Measurements from ENCODE around the gene ALAS1.

ALAS1 gene

GRCh38 chr3:52240886-52241370 is 43.0 kb downstream of the ALAS1 start:
- TF ChIP-seq CTCF (IDR thresholded peaks at IDR 0.05; ENCODE audit: low read depth, low read length, missing control alignments) = no peak
- no peak overlapping the region for H3K4me3 ChIP-seq (ENCODE audit: low read depth, low read length)
- no peak for DNase-seq (ENCODE audit: low read depth)

- no peak overlapping the region for H3K4me3 ChIP-seq (ENCODE audit: low read depth, low read length)
- no peak for TF ChIP-seq CTCF (IDR thresholded peaks at IDR 0.05; ENCODE audit: low read depth, low read length, missing control alignments)
- no peak for DNase-seq (ENCODE audit: low read depth)
Observed at GRCh38 chr3:52242039-52242438, 44.1 kb downstream of the ALAS1 start.

- peak overlapping the region; percentile 65; the same call in 1 of the 2 replicates for H3K4me3 ChIP-seq (ENCODE audit: low read depth, low read length)
- peak; percentile 82 for DNase-seq (ENCODE audit: low read depth)
- TF ChIP-seq CTCF (IDR thresholded peaks at IDR 0.05; ENCODE audit: low read depth, low read length, missing control alignments) = no peak
Observed at GRCh38 chr3:52243791-52244628, 46.0 kb downstream of the ALAS1 start.

GRCh38 chr3:52245322-52246263 is 47.6 kb downstream of the ALAS1 start, which contains the start of gene PPM1M:
Gene PPM1M, plus strand, starts transcription at chr3:52245759. Its CDS starts 66 bp downstream, at chr3:52245825.
- no peak for DNase-seq (ENCODE audit: low read depth)
- no peak for TF ChIP-seq CTCF (IDR thresholded peaks at IDR 0.05; ENCODE audit: low read depth, low read length, missing control alignments)
- peak within 1 kb of the TSS; percentile 65 for H3K4me3 ChIP-seq (ENCODE audit: low read depth, low read length)

GRCh38 chr3:52246264-52246620 is 48.3 kb downstream of the ALAS1 start:
- peak overlapping the region; percentile 65 for H3K4me3 ChIP-seq (ENCODE audit: low read depth, low read length)
- TF ChIP-seq CTCF (IDR thresholded peaks at IDR 0.05; ENCODE audit: low read depth, low read length, missing control alignments) = no peak
- no peak for DNase-seq (ENCODE audit: low read depth)

GRCh38 chr3:52246728-52247408 is 48.9 kb downstream of the ALAS1 start:
- H3K4me3 ChIP-seq (ENCODE audit: low read depth, low read length) = peak overlapping the region; percentile 65
- DNase-seq (ENCODE audit: low read depth) = no peak
- no peak for TF ChIP-seq CTCF (IDR thresholded peaks at IDR 0.05; ENCODE audit: low read depth, low read length, missing control alignments)

Data from GM12864 (cell line).